ENCODE results near the gene SDF2. TPM values are rescaled to one million over a fixed set of nuclear protein-coding genes. Genes with fewer than 3 reads are reported as not detected.
A peak's percentile ranks its signal among the peaks of the same experiment; 100 is the strongest.

SDF2 gene
- total and polyA plus RNA-seq, 9 of the 15 experiments (the other 6 are each of a cell fraction or from before 2014, with no cell fraction given) = 41.2 to 132 (median 65.6) TPM

- TF ChIP-seq RERE (CRISPR knock-in tag; IDR thresholded peaks at IDR 0.05; ENCODE audit: borderline replicate concordance) = no peak
- TF ChIP-seq DACH1 (IDR thresholded peaks at IDR 0.05; ENCODE audit: partially characterized antibody) = no peak
- TF ChIP-seq THRAP3 (IDR thresholded peaks at IDR 0.05; ENCODE audit: borderline replicate concordance) = peak; percentile 19; the same call in 1 of the 2 replicates
- peak; percentile 23; the same call in 1 of the 2 replicates for TF ChIP-seq HLTF (IDR thresholded peaks at IDR 0.05)
- no peak for TF ChIP-seq RAD21 (CRISPR knock-in tag; conservative IDR thresholded peaks at IDR 0.05 in 1 of 2, IDR thresholded peaks at IDR 0.05 in 1 of 2)
- TF ChIP-seq UBTF (IDR thresholded peaks at IDR 0.05; ENCODE audit: borderline replicate concordance in 1 of 2, low read depth in 2 of 2, low read length in 2 of 2) = 0 out of 4 replicates have a peak, but pooled peaks have one; percentile 21 to 55
- TF ChIP-seq MEF2D (tag; conservative IDR thresholded peaks at IDR 0.05; ENCODE audit: low read depth) = peak; percentile 19; the same call in 1 of the 2 replicates
- peak; percentile 76 for TF ChIP-seq ZNF395 (CRISPR knock-in tag; IDR thresholded peaks at IDR 0.05)
- 0 out of 2 replicates have a peak, but pooled peaks have one; percentile 22 for TF ChIP-seq E2F1 (CRISPR knock-in tag; IDR thresholded peaks at IDR 0.05)
- TF ChIP-seq HIVEP1 (CRISPR knock-in tag; IDR thresholded peaks at IDR 0.05) = 0 out of 2 replicates have a peak, but pooled peaks have one; percentile 32
- peak; percentile 82 for TF ChIP-seq CTBP1 (IDR thresholded peaks at IDR 0.05; ENCODE audit: borderline replicate concordance)
- no peak; a peak in 1 of 4 replicates for TF ChIP-seq ARNT (IDR thresholded peaks at IDR 0.05)
- TF ChIP-seq ZNF253 (CRISPR knock-in tag; conservative IDR thresholded peaks at IDR 0.05) = no peak
- TF ChIP-seq ASH1L (IDR thresholded peaks at IDR 0.05; ENCODE audit: borderline replicate concordance, low read depth, partially characterized antibody) = no peak
- no peak for TF ChIP-seq C11orf30 (IDR thresholded peaks at IDR 0.05; ENCODE audit: low read depth)
- peak in 1 of 2 experiments; percentile 61; a peak in 3 of 4 replicates for TF ChIP-seq MAZ (CRISPR knock-in tag; conservative IDR thresholded peaks at IDR 0.05 in 1 of 2, IDR thresholded peaks at IDR 0.05 in 1 of 2)
Observed at GRCh38 chr17:28646039-28646754, 15.5 kb downstream of the SDF2 start (continued).
